GM20431 (cell line): ENCODE measurements around the gene ABT1.

Experiments
- in situ Hi-C: fragments of 300-500 bp; cut with MseI, MboI; formaldehyde crosslinking; loops from one replicate; pipeline ENCODE4 v1.15.0; 2020; ENCODE audit warnings: low sequenced_read_pairs; ENCODE audit not compliant: unreplicated experiment

The ABT1 gene

GRCh38 chr6:26600759-26601158 is 4.0 kb downstream of the ABT1 start:
- in situ Hi-C loops = no loop called here

- in situ Hi-C loops = no loop called here
Observed at GRCh38 chr6:26602262-26602661, 5.5 kb downstream of the ABT1 start.

GRCh38 chr6:26604026-26604425 is 7.3 kb downstream of the ABT1 start:
- in situ Hi-C loops = no loop called here

- in situ Hi-C loops = no loop called here
Observed at GRCh38 chr6:26604797-26605196, 8.0 kb downstream of the ABT1 start.

GRCh38 chr6:26607434-26608230 is 10.9 kb downstream of the ABT1 start:
- in situ Hi-C loops = no loop called here

- in situ Hi-C loops = no loop called here
Observed at GRCh38 chr6:26609463-26609862, 12.7 kb downstream of the ABT1 start.

DNA sequence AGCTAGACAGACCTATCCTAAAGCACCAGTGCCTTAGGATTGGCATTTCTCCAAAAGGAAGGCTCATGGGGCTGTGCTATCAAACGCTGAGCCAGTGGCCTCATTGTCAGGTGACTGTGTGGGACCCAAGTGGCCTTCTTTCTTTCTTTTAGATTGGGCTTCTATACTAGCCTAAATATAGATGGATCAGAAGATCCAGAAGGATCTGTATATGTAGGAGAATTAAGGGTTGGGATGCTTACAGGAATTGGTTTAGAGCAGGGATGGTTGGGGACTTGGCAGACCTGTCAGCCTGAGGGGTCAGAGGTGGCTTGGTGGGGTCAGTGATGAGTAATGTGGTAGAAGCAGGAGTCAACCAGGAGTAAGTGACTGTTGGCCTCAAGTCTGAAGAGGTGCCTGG is 14.8 kb downstream of the ABT1 start:
- in situ Hi-C loops = loop anchor here (10.0 kb wide), 1 partner anchor 473 kb away; no protein-coding TSS in a partner anchor

DNA sequence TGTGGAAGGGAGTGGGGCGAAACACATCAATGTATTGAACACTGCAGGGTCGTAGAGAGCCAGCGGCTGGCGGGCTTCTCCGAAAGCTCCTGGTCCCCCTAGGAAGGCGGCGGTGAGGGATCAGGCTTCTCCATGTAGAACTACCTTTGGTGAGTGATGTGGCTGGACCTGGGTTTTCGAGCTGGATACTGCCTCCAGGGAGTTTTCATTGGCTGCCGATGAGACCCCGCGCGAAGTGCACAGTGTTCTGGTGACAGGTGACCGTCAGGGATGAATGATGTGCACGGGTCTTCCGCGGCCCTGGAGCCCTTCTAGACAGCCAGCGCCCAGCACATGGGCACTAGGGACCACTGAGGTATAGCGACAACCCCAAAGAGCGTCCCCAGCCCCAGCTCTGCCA is 16.4 kb downstream of the ABT1 start:
- in situ Hi-C loops = loop anchor here (10.0 kb wide), 1 partner anchor 472 kb away; no protein-coding TSS in a partner anchor

GRCh38 chr6:26613689-26614683 is 17.2 kb downstream of the ABT1 start:
- in situ Hi-C loops = loop anchor here (10.0 kb wide), 1 partner anchor 471 kb away; no protein-coding TSS in a partner anchor

- in situ Hi-C loops = no loop called here
Observed at GRCh38 chr6:26623339-26623859, 26.6 kb downstream of the ABT1 start.

- in situ Hi-C loops = no loop called here
Observed at GRCh38 chr6:26624557-26624956, 27.8 kb downstream of the ABT1 start.

DNA sequence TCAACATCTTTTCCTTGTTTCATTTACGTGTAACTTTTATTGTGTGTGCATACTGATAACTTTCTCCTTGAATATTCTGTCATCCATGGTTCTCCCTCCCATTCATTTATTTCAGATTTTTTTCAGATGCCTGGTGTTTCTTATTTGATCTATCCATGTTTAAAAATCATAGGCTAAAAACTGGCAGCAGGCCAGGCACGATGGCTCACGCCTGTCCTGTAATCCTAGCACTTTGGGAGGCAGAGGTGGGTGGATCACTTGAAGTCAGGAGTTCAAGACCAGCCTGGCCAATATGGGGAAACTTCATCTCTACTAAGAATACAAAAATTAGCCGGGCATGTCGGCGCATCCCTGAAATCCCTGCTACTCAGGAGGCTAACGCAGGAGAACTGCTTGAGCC is 31.1 kb downstream of the ABT1 start:
- in situ Hi-C loops = no loop called here

DNA sequence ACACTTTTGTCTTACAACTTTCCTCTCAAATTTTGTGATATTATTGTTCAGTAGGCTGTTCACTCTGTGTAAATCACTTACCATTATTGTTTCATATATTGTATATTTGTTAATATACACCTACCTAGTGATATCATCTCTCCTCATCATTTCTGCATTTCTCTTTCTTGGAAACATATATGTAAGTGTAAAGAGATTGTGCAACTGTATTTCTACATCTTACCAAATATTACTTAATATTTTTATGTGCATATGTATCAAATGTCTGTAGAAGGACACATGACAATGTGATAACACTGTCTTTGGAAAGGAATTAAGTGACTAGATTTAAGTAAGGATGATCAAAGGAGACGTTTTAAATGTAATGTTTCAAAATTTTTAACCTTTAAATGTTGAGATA is 32.6 kb downstream of the ABT1 start:
- in situ Hi-C loops = no loop called here

- in situ Hi-C loops = no loop called here
Observed at GRCh38 chr6:26640806-26641205, 44.1 kb downstream of the ABT1 start.

GRCh38 chr6:26646074-26646473 is 49.3 kb downstream of the ABT1 start:
- in situ Hi-C loops = no loop called here
